ENCODE measurements around the gene COL4A2.

GRCh38 chr13:110394371-110394841, 87.3 kb downstream of the COL4A2 start:
- TF ChIP-seq CTCF (IDR thresholded peaks at IDR 0.05; ENCODE audit: low read depth, low read length, missing input control) = no peak
- no peak for TF ChIP-seq GABPA (IDR thresholded peaks at IDR 0.05 in 1 of 2, conservative IDR thresholded peaks at IDR 0.05 in 1 of 2)
- TF ChIP-seq TAF1 (conservative IDR thresholded peaks at IDR 0.05) = no peak
- TF ChIP-seq RAD21 (IDR thresholded peaks at IDR 0.05) = no peak
- no peak for TF ChIP-seq MAX (IDR thresholded peaks at IDR 0.05)
- TF ChIP-seq ZBTB33 (IDR thresholded peaks at IDR 0.05) = no peak
- no peak for TF ChIP-seq HNF4G (IDR thresholded peaks at IDR 0.05)

Measured in liver (tissue), 3 donors.